WI38 (cell line): Measurements from ENCODE around the gene ARHGEF16.

Source experiments
- H3K4me3 ChIP-seq: 2 replicates; pipeline ENCODE4 v1.5.1; 2011; ENCODE audit warnings: low read depth, mild to moderate bottlenecking, control low read depth, low read length
- CTCF ChIP-seq: IDR thresholded peaks from 2 replicates; pipeline ENCODE4 v1.5.1; 2012; ENCODE audit warnings: low read depth, mild to moderate bottlenecking, control low read depth, low read length

ARHGEF16 gene

GRCh38 chr1:3423245-3423829, 31.1 kb upstream of the ARHGEF16 start:
- no peak for TF ChIP-seq CTCF
- no peak overlapping the region for H3K4me3 ChIP-seq

GRCh38 chr1:3423896-3424611, 30.4 kb upstream of the ARHGEF16 start:
- H3K4me3 ChIP-seq = no peak overlapping the region
- TF ChIP-seq CTCF = no peak

- no peak for TF ChIP-seq CTCF
- no peak overlapping the region for H3K4me3 ChIP-seq
These were observed 28.8 kb upstream of the ARHGEF16 start for GRCh38 chr1:3425486-3426215.

- no peak overlapping the region for H3K4me3 ChIP-seq
- no peak for TF ChIP-seq CTCF
These were observed 27.4 kb upstream of the ARHGEF16 start for GRCh38 chr1:3426956-3427535.

- no peak for TF ChIP-seq CTCF
- no peak overlapping the region for H3K4me3 ChIP-seq
These were observed 26.5 kb upstream of the ARHGEF16 start for GRCh38 chr1:3427711-3428704.

- no peak for TF ChIP-seq CTCF
- no peak overlapping the region for H3K4me3 ChIP-seq
These were observed 25.6 kb upstream of the ARHGEF16 start for GRCh38 chr1:3428899-3429298.
